ELF-1 (cell line): Measurements from ENCODE around the gene WSCD2.
"Not testable (repeated sequence)": the region's sequence is repeated elsewhere in the genome, so short reads cannot be mapped to it uniquely, and the experiment has no call there.

Source experiments
- DNase-seq: peaks from one replicate; pipeline ENCODE4 v3.0.0-alpha.2; 2016; ENCODE audit warnings: low read depth, low spot score

The WSCD2 gene

GRCh38 chr12:108196319-108196718 lies 67.2 kb downstream of the WSCD2 start:
- DNase-seq, result no peak

- no peak for DNase-seq
Observed at GRCh38 chr12:108196921-108197320, 67.8 kb downstream of the WSCD2 start.

- DNase-seq, result no peak
Observed at GRCh38 chr12:108198043-108198442, 69.0 kb downstream of the WSCD2 start.

GRCh38 chr12:108199106-108199505 lies 70.0 kb downstream of the WSCD2 start:
- DNase-seq, result no peak

- DNase-seq, result no peak
Observed at GRCh38 chr12:108201808-108202207, 72.7 kb downstream of the WSCD2 start.

- no peak for DNase-seq
Observed at GRCh38 chr12:108204117-108204987, 75.3 kb downstream of the WSCD2 start.

- DNase-seq, result no peak
Observed at GRCh38 chr12:108205864-108206263, 76.8 kb downstream of the WSCD2 start.

- DNase-seq, result no peak
Observed at GRCh38 chr12:108207791-108208730, 79.0 kb downstream of the WSCD2 start.

- DNase-seq, result no peak
Observed at GRCh38 chr12:108210001-108210400, 80.9 kb downstream of the WSCD2 start.

- no peak for DNase-seq
Observed at GRCh38 chr12:108211157-108211556, 82.1 kb downstream of the WSCD2 start.

GRCh38 chr12:108213871-108214445 lies 84.9 kb downstream of the WSCD2 start:
- DNase-seq, result no peak

GRCh38 chr12:108214486-108214885 lies 85.4 kb downstream of the WSCD2 start:
- peak; percentile 48 for DNase-seq

- no peak for DNase-seq
Observed at GRCh38 chr12:108215458-108215857, 86.4 kb downstream of the WSCD2 start.

- DNase-seq, result no peak
Observed at GRCh38 chr12:108218921-108219320, 89.8 kb downstream of the WSCD2 start.

GRCh38 chr12:108225101-108225500 lies 96.0 kb downstream of the WSCD2 start:
- DNase-seq, result not testable (repeated sequence)

- DNase-seq, result no peak
Observed at GRCh38 chr12:108226866-108227265, 97.8 kb downstream of the WSCD2 start.

GRCh38 chr12:108228746-108229145 lies 99.7 kb downstream of the WSCD2 start:
- no peak for DNase-seq

GRCh38 chr12:108231109-108231905 lies 102.2 kb downstream of the WSCD2 start:
- peak; percentile 29 for DNase-seq

GRCh38 chr12:108231909-108232434 lies 102.9 kb downstream of the WSCD2 start:
- no peak for DNase-seq

- DNase-seq, result no peak
Observed at GRCh38 chr12:108232565-108232964, 103.5 kb downstream of the WSCD2 start.

- DNase-seq, result peak; percentile 44
Observed at GRCh38 chr12:108234158-108234557, 105.1 kb downstream of the WSCD2 start.
